ENCODE results near the gene THY1.
A peak's percentile ranks its signal among the peaks of the same experiment; 100 is the strongest.
"Not testable (repeated sequence)": the region's sequence is repeated elsewhere in the genome, so short reads cannot be mapped to it uniquely, and the experiment has no call there.

THY1 gene

GRCh38 chr11:119382513-119382912, 40.5 kb downstream of the THY1 start:
- not testable (repeated sequence) for DNase-seq (ENCODE audit: low read depth, low spot score)

DNA sequence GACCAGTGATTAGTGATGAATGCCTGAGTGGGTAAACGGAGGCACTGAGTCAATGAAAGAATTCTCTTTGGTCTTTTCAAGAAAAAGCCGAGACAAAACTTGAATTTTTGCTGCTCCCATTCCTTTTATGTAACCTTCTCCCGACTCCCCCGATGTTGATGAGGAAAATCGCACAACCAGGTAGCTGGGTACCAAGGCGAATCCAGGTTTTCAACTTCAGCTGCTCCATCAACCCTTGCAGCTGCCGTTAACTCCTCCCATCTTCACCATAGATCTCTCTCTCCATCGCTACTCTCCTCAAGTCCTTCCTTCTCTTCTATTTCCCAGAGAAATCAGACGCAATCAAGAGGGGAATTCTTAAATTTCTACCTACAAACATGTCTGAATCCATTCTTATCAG, 40.9 kb downstream of the THY1 start:
- DNase-seq (ENCODE audit: low read depth, low spot score) = no peak

DNA sequence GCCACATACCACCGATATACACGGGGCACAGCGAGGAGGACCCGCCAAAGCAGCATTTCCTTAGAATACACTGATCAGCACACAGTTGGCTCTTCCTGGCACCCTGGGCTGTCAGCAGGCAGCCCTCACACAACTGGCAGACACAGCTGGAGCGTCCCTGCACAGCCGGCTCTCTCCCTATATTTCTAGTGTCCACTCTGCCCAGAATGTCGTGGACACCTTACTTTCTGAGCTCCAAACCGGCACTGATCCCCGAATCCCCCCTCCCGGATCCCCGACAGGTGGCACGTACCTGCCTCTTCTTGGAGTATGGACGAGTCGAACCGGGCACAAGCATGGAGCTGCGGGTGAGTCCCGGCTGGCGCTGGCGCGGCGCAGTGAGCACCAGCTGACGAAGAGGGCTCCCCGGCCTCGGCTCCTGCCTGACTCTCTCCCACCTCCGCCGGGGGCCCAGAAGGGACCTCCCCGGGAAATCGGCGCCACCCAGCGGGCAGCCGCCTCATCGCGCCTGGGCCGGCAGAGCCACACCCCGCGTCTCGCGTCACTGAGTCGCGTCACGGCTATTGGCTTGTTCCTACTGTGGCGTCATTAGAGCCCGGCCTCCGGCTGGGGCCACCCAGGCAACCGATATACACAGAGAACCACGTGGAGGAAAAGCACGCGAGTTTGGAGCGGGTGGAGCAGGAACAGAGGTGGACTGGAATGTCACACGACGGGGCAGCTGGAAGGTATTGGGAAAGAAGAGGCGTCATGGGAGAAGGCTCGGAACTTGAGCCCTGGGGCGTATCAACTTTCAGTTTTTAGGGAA, 41.6 kb downstream of the THY1 start, which contains the start of gene USP2:
USP2 (minus strand) TSS at position 510 of the 808 bp plus-strand sequence. CDS start 8,210 bp downstream, outside the sequence.
- peak; percentile 71 for DNase-seq (ENCODE audit: low read depth, low spot score)

- DNase-seq (ENCODE audit: low read depth, low spot score) = no peak
Observed at GRCh38 chr11:119380827-119381180, 42.2 kb downstream of the THY1 start.

DNA sequence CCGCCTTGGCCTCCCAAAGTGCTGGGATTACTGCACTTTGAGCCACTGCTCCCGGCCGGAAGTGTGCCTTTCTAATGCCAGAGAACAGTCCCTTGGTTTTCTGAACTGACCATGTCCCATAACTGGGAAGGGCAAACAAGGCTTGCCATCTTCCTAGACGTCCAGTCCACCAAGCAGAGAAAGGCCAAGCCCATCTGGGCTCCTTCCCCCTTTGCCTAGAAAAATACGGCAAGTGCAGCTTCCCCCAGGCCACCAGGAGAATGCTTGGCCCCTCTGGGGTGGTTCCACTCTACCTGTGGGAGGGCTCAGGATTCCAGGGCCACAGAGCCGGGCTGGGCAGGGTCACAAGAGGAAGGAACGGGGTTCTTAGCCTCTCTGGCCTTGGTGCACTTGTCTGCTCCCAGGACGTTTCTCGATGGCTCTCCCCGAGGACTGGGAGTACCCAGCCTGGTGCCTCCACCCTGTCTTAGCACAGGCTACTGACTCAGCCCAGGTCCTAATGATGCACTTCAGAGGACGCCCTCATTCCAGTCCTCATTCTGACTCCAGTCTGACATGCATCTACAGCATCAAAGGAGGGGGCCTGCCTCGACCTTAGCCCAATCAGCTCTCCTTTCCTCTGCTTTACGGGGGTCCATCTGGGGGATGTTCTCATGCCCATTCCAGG, 42.7 kb downstream of the THY1 start:
- DNase-seq (ENCODE audit: low read depth, low spot score) = no peak

DNA sequence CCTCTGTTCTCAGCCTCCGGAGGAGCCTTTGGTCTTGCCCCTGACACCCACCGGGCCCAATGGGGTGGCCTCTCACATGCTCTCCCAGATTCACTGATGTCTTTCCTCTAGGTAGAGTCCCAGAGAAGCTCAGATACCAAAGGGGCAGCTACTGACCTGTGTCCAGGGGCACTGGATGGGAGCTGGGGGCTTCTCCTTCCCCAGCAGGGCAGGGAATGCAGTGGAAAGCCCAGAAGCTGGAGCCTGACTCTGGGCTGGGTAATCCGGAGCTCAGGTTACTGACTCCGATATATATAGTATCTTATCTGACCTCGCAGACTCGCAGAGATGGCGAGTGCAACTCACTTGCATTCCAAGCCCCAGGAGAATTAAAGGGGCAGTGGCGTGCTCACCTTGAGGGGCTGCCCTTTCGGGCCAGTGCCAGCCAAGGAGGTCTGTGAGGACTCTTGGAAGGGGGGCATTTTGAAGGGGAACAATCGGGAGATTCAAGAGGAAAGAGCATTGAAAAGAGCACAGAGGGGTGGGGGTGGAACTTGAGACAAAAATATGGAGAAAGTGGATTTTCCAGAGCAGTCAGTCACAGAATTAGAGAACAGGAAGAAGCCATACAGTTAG, 44.0 kb downstream of the THY1 start:
- no peak for DNase-seq (ENCODE audit: low read depth, low spot score)

DNA sequence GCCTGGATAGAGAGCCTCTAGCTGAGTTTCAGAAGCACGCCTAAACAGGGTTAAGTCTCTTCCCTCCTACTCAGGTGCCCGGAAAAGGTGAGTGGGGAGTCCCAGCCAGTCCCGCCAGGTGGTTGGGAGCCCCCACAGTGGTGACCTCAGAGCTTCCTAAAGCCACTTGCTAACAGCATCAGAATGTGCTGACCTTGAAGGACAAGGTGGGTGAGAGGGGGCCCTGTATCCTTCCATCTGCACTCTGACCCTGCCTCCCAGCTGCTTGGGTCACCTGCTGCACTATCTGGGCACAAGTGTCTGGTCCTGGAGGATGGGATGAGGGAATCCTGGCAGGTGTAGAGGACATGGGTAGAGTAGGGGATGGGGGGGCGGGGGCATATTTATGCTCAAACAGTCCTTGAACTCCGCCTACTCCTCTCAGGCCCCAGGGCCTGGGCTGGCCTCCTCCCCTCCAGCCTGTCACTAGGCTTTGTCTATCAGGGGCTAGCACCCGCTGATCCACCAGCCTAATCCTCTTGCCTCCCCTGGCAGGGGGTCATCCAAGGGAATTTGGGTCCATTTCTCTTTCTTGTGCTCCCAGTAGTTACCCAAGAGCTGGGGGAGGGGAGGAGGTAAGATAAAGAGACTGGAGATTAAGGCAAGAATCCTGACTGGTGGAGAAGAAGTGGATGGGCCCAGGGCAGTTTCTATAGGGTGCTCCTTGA, 44.9 kb downstream of the THY1 start:
- no peak for DNase-seq (ENCODE audit: low read depth, low spot score)

GRCh38 chr11:119377112-119377901, 45.7 kb downstream of the THY1 start:
- no peak for DNase-seq (ENCODE audit: low read depth, low spot score)

DNA sequence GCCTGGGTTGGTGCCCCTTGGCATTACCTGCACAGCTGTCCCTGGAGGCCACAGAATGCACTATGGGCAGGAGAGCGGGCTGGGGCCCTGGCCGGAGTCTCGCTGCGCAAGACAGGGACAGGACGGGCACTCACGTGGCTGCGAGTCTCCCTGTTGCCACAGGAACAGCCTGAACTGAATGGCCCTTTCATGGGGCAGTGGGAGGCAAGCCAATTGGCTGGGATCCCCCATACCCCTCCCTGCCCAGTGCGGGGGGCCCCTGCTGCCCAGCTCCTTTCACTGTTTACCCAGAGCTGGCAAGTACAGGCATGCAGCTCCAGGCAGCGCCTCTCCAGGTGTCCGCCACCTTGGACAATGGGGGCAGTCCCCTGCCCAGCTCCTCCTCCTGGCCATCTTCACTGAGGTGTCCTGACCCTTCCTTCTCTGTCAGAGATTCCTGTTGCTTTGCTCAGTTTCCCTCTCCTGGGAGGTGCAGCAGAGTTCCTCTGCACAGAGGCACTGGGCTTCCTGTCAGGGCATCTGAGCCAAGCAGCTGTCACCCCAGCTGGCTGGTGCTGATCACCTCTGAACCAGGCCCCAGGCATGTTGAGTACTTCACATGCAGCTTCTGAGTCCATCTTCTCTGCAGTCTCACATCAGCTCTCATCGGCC, 46.6 kb downstream of the THY1 start:
- no peak for DNase-seq (ENCODE audit: low read depth, low spot score)

DNA sequence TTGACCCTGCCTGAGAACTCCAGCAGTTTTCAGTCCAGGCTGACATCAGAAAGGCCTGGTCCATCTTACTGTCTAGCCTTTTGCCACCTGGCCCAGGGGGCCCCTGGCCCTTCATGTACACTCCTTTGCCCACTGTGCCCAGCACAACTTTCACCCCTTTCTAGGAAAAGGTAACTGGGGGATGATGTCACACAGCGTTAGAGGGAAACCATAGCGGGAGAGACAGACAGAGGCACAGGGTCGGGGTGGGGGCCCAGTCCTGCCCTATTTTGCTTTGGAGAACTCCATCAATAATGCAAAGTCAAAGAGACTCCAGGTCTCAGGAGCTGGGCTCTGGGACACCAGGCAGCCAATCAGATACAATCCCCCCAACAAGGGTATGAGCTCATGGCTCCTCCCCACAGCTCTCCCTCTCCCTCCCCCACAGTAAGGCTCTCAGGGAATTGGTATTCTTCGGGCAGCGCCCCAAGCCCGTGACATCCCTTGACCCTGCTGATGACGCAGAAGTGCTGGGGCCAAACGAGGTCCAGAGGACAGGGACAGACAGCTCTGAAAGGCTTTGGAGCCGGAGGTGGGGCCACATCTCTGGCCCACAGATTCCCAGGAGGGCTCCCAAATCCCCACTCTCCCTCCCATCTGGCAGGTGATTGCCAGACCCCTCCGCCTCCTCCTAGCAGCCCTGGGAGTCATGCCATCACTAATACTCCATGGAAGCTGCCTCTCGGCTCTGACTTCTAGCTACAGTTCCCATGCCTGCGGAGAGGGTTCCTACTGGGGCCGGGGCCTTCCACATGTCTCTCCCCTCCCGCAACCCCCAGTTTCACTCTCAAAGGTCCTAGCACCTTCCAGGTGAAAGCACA, 47.4 kb downstream of the THY1 start:
- no peak for DNase-seq (ENCODE audit: low read depth, low spot score)

DNA sequence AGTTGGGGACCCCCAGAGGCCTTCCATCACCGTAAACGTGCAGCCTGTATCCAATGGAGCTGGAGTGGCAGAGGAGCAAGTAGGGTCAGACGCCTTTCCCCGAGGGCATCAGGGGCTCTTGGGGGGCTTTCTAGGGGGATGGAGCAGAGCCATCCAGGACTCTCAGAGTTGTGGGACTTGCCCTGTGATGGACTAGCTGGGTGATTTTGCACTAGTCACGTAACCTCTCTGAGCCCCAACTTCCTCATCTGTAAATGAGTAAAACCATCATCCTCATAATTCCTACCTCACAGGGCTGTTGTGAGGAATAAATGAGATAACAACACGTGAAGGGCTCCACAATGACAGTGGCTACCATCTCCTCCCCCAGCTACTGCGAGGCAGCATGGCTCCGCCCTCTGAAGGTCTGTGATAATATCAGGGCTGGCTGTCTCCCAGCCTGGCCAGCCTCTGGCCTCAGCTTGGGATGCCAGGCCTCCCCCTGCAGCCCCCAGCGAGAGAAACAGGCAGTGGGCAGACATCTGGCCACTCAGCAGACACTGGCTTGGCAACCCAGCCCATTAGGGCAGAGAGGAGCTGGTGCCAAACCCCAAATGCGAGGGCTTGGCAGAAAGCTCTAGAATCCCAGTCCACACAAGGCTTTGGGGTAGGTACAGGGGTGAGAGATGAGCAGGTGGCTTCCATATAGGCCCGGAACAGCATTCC, 48.2 kb downstream of the THY1 start:
- DNase-seq (ENCODE audit: low read depth, low spot score) = no peak

- no peak for DNase-seq (ENCODE audit: low read depth, low spot score)
Observed at GRCh38 chr11:119373921-119374631, 48.9 kb downstream of the THY1 start.

DNA sequence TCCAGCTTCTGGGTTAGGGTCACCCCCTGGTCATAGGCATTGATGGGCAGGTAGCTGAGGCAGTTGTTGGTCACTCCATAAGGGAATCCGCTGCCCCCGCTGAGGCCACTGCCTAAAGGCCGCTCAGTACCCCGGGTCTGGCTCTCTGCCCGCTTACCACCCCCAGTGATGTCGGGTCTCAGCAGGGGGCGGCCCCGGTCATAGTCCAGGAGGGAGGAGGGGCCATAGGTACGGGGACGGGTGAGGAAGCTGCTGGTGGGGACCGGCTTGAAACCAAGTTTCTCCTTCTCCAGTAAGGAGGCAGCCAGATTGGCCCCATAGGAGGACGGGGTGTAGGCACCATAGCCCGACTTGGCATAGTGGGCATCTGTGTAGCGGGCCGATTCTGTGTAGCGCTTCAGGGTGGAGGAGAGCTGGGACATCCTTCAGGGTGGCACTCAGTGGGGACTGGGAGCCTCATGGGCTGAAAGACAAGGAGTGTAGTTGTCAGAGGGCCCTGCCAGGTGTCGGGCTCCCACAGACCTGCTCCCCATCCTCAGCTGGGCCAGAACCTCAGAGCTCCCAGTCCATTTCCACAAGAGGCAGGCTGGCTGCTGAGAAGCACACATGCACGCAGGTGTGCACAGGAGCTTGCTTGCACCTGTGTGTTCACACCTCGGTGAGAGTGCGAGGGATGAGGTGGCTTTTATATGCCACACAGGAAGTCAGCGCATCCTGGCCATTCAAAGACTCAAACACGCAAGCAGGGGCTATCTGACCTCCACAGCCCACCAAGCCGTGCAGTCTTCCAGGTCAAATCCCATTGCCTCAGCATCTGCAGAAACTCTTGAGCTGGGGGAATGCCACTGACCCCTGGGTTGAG, 49.7 kb downstream of the THY1 start:
- DNase-seq (ENCODE audit: low read depth, low spot score) = no peak

- DNase-seq (ENCODE audit: low read depth, low spot score) = no peak
Observed at GRCh38 chr11:119372260-119373058, 50.5 kb downstream of the THY1 start.

GRCh38 chr11:119371778-119372182, 51.2 kb downstream of the THY1 start:
- no peak for DNase-seq (ENCODE audit: low read depth, low spot score)

GRCh38 chr11:119371067-119371601, 51.8 kb downstream of the THY1 start:
- no peak for DNase-seq (ENCODE audit: low read depth, low spot score)

All from smooth muscle cell of the brain vasculature (primary cell).